GM12865 (cell line): ENCODE results near the gene TSPAN4.
A peak's percentile ranks its signal among the peaks of the same experiment; 100 is the strongest.

Experiments
- DNase-seq: peaks from one replicate; pipeline ENCODE4 v3.0.0; 2010; ENCODE audit warnings: low read depth
- H3K4me3 ChIP-seq: 2 replicates; pipeline ENCODE4 v1.5.1; 2011; ENCODE audit warnings: mild to moderate bottlenecking, low read depth, low read length, control low read depth
- CTCF ChIP-seq: IDR thresholded peaks from 2 replicates; pipeline ENCODE4 v1.5.1; 2011; ENCODE audit warnings: low read length, control low read depth, low read depth, inconsistent platforms; ENCODE audit not compliant: insufficient read depth; ENCODE audit errors: missing control alignments

The TSPAN4 gene

GRCh38 chr11:829176-829846 is 13.3 kb upstream of the TSPAN4 start:
- no peak for TF ChIP-seq CTCF
- peak overlapping the region; percentile 16; the same call in 1 of the 2 replicates for H3K4me3 ChIP-seq
- DNase-seq = no peak

- no peak for DNase-seq
- TF ChIP-seq CTCF = no peak
- H3K4me3 ChIP-seq = peak overlapping the region; percentile 16; the same call in 1 of the 2 replicates
These were observed 12.8 kb upstream of the TSPAN4 start for GRCh38 chr11:829847-830294.

- peak; percentile 66 for DNase-seq
- peak overlapping the region; percentile 16; the same call in 1 of the 2 replicates for H3K4me3 ChIP-seq
- no peak for TF ChIP-seq CTCF
These were observed 12.1 kb upstream of the TSPAN4 start for GRCh38 chr11:830295-831117.

GRCh38 chr11:831118-831864 is 11.4 kb upstream of the TSPAN4 start:
- no peak for DNase-seq
- TF ChIP-seq CTCF = no peak
- no peak overlapping the region for H3K4me3 ChIP-seq

- H3K4me3 ChIP-seq = peak overlapping the region; percentile 43
- TF ChIP-seq CTCF = no peak
- DNase-seq = no peak
These were observed 10.6 kb upstream of the TSPAN4 start for GRCh38 chr11:831961-832528.

GRCh38 chr11:832529-833113 is 10.0 kb upstream of the TSPAN4 start, which contains the start of gene CD151:
Gene CD151 (plus strand): TSS chr11:832952. CDS start chr11:836070, 3,118 bp downstream.
- peak; percentile 68 for DNase-seq
- TF ChIP-seq CTCF = no peak
- H3K4me3 ChIP-seq = peak within 1 kb of the TSS; percentile 61
